HepG2 (cell line): ENCODE results near the gene GMPPA. TPM values are rescaled to one million over a fixed set of nuclear protein-coding genes. Genes with fewer than 3 reads are reported as not detected.

Experiments used
- FOXO1 ChIP-seq: sonication (generic); formaldehyde crosslinking; IDR thresholded peaks from 2 replicates; pipeline ENCODE4 v1.4.0; 2020; ENCODE audit warnings: missing genetic modification reagents
- GTF3A ChIP-seq: sonication (generic); formaldehyde crosslinking; conservative IDR thresholded peaks from 2 replicates; pipeline ENCODE4 v1.4.0; 2020; ENCODE audit warnings: mild to moderate bottlenecking, missing genetic modification reagents
- HMGA1 ChIP-seq: sonication (generic); formaldehyde crosslinking; conservative IDR thresholded peaks from 2 replicates; pipeline ENCODE4 v1.4.0; 2020; ENCODE audit warnings: missing genetic modification reagents
- HNF1B ChIP-seq: sonication (generic); formaldehyde crosslinking; IDR thresholded peaks from 2 replicates; pipeline ENCODE4 v1.5.1; 2020; ENCODE audit warnings: mild to moderate bottlenecking, moderate library complexity, missing genetic modification reagents
- HOMEZ ChIP-seq: IDR thresholded peaks from 2 replicates; pipeline ENCODE4 v1.6.1; 2016; ENCODE audit warnings: low read depth
- REL ChIP-seq: sonication (generic); formaldehyde crosslinking; conservative IDR thresholded peaks from 2 replicates; pipeline ENCODE4 v1.8.0; 2022; ENCODE audit warnings: mild to moderate bottlenecking, missing genetic modification reagents, moderate library complexity
- TARDBP ChIP-seq: sonication (generic); formaldehyde crosslinking; IDR thresholded peaks from 2 replicates; pipeline ENCODE4 v1.8.0; 2022; ENCODE audit warnings: mild to moderate bottlenecking, missing genetic modification reagents
- TRIM24 ChIP-seq: sonication (generic); formaldehyde crosslinking; IDR thresholded peaks from 2 replicates; pipeline ENCODE4 v1.8.0; 2022; ENCODE audit warnings: mild to moderate bottlenecking, missing genetic modification reagents
- ZC3H13 ChIP-seq: sonication (generic); formaldehyde crosslinking; IDR thresholded peaks from 2 replicates; pipeline ENCODE4 v1.8.1; 2023; ENCODE audit warnings: mild to moderate bottlenecking, missing genetic modification reagents, moderate library complexity
- ZNF329 ChIP-seq: sonication (generic); formaldehyde crosslinking; IDR thresholded peaks from 2 replicates; pipeline ENCODE4 v1.9.0; 2021; ENCODE audit warnings: low read depth, mild to moderate bottlenecking, missing genetic modification reagents
- ZNF33A ChIP-seq: sonication (generic); formaldehyde crosslinking; IDR thresholded peaks from 2 replicates; pipeline ENCODE4 v1.5.1; 2020; ENCODE audit warnings: missing genetic modification reagents, mild to moderate bottlenecking, moderate library complexity, borderline replicate concordance
- ZNF367 ChIP-seq: sonication (generic); formaldehyde crosslinking; IDR thresholded peaks from 2 replicates; pipeline ENCODE4 v1.4.0; 2020; ENCODE audit warnings: missing genetic modification reagents, borderline replicate concordance
- ZNF431 ChIP-seq: sonication (generic); formaldehyde crosslinking; IDR thresholded peaks from 2 replicates; pipeline ENCODE4 v1.9.0; 2022; ENCODE audit warnings: missing genetic modification reagents, low read depth, mild to moderate bottlenecking, borderline replicate concordance
- ZNF563 ChIP-seq: sonication (generic); formaldehyde crosslinking; IDR thresholded peaks from 2 replicates; pipeline ENCODE4 v1.8.0; 2022; ENCODE audit warnings: mild to moderate bottlenecking, moderate library complexity, missing genetic modification reagents
- ZNF629 ChIP-seq: sonication (generic); formaldehyde crosslinking; conservative IDR thresholded peaks from 2 replicates; pipeline ENCODE4 v1.5.0; 2020; ENCODE audit warnings: missing genetic modification reagents
- ZSCAN9 ChIP-seq: IDR thresholded peaks from 2 replicates; pipeline ENCODE4 v1.6.1; 2016; ENCODE audit warnings: borderline replicate concordance
- polyA plus RNA-seq, 8 experiments: library from polyadenylated mRNA; depleted of rRNA in 3 of 8; stranded (reverse) in 7 of 8; unstranded in 1 of 8; fragments of >200 nt; fragmentation: Illumina TruSeq in 4 of 8; extraction: Trizol in 4 of 8; gene quantifications; 2 replicates each; pipeline versions ENCODE4 v1.2.1 to v1.2.3, GENCODE V29; 2011 to 2016; ENCODE audit warnings: low read depth in 4 of 8, missing spikeins in 1 of 8, mixed read lengths in 1 of 8; ENCODE audit not compliant: insufficient read depth in 1 of 8
- total RNA-seq, 5 experiments: library from RNA; depleted of rRNA; stranded (reverse); fragments of >200 nt; fragmentation: Illumina TruSeq; extraction: Trizol; gene quantifications; 2 replicates each; pipeline ENCODE4 v1.2.3, GENCODE V29; 2016; ENCODE audit warnings: low read depth in 1 of 5
- TF ChIP-seq, protein P1 (sequence below): sonication (generic); formaldehyde crosslinking; IDR thresholded peaks from 2 replicates; pipeline ENCODE4 v1.8.0; 2022; ENCODE audit warnings: mild to moderate bottlenecking, missing genetic modification reagents, moderate library complexity
- TF ChIP-seq, protein P2 (sequence below): IDR thresholded peaks from 2 replicates; pipeline ENCODE4 v1.6.1; 2018; ENCODE audit warnings: missing genetic modification reagents, mild to moderate bottlenecking, missing compliant biosample characterization
- TF ChIP-seq, protein P3 (sequence below): IDR thresholded peaks from 2 replicates; pipeline ENCODE4 v1.6.1; 2016; ENCODE audit warnings: missing biosample characterization, missing genetic modification reagents, low read depth
- TF ChIP-seq, protein P4 (sequence below): sonication (generic); formaldehyde crosslinking; IDR thresholded peaks from 2 replicates; pipeline ENCODE4 v1.4.0; 2020; ENCODE audit warnings: missing genetic modification reagents, low read depth, mild to moderate bottlenecking, borderline replicate concordance

The GMPPA gene
- total and polyA plus RNA-seq, 2 of the 13 experiments (the other 11 are each of a cell fraction or from before 2014, with no cell fraction given): 81.1 to 106 TPM

DNA sequence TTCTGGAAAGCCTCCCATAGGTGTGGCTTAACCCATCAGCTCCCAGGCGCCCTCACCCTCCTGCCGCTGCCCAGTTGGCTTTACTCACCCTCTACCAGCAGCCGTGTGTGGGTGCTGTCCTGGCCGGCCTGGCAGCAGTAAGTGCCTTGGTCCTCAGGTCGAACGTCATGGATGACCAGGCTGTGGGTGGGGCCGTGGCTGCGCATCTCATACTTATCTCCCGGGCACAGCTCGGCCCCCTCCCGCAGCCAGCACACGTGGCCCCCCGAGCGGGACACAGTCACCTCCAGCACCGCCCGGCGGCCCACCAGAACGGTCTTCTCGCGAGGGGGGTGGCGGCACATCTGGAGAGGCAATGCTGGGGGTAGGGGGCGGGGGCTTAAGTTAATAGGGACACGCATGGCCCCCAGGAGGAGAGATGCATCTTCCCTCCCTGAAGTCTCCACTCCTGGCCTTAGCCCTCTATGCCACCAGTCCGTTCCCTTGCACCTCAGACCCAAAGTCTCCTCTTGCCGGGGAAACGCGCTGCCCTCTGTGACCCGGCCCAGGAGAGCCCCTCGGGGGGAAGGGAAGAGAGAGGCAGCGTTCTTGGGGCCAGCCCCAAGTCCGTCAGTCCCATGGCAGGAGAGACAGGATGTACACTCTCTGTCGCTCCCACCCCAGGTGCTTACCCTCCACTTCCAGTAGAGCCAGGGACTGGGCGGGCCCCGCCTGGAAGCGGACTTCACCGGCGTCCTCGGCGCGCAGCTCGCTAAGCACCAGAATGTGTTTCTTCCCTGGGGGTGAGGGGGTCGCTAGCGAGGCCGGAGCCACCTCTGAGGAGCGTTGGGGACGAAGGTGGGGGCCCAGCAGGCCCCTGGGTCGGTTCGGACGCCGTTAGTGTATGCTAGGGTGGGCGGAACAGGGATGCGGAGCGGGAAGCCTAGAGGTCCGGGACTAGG is 53.0 kb downstream of the GMPPA start (continued):
- TF ChIP-seq HOMEZ (CRISPR knock-in tag): no peak
- TF ChIP-seq TARDBP (CRISPR knock-in tag): 0 out of 2 replicates have a peak, but pooled peaks have one; percentile 47
- TF ChIP-seq, protein P1, sequence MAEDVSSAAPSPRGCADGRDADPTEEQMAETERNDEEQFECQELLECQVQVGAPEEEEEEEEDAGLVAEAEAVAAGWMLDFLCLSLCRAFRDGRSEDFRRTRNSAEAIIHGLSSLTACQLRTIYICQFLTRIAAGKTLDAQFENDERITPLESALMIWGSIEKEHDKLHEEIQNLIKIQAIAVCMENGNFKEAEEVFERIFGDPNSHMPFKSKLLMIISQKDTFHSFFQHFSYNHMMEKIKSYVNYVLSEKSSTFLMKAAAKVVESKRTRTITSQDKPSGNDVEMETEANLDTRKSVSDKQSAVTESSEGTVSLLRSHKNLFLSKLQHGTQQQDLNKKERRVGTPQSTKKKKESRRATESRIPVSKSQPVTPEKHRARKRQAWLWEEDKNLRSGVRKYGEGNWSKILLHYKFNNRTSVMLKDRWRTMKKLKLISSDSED (CRISPR knock-in tag): no peak
- TF ChIP-seq ZNF629 (CRISPR knock-in tag): no peak
- TF ChIP-seq HMGA1 (CRISPR knock-in tag): no peak
- TF ChIP-seq ZNF563 (CRISPR knock-in tag): no peak
- TF ChIP-seq ZNF329 (CRISPR knock-in tag): no peak
- no peak for TF ChIP-seq FOXO1 (CRISPR knock-in tag)
- TF ChIP-seq, protein P2, sequence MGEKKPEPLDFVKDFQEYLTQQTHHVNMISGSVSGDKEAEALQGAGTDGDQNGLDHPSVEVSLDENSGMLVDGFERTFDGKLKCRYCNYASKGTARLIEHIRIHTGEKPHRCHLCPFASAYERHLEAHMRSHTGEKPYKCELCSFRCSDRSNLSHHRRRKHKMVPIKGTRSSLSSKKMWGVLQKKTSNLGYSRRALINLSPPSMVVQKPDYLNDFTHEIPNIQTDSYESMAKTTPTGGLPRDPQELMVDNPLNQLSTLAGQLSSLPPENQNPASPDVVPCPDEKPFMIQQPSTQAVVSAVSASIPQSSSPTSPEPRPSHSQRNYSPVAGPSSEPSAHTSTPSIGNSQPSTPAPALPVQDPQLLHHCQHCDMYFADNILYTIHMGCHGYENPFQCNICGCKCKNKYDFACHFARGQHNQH (CRISPR knock-in tag): peak; percentile 22
- TF ChIP-seq HNF1B: peak; percentile 83; the same call in 1 of the 2 replicates
- no peak for TF ChIP-seq TRIM24 (CRISPR knock-in tag)
- TF ChIP-seq, protein P3, sequence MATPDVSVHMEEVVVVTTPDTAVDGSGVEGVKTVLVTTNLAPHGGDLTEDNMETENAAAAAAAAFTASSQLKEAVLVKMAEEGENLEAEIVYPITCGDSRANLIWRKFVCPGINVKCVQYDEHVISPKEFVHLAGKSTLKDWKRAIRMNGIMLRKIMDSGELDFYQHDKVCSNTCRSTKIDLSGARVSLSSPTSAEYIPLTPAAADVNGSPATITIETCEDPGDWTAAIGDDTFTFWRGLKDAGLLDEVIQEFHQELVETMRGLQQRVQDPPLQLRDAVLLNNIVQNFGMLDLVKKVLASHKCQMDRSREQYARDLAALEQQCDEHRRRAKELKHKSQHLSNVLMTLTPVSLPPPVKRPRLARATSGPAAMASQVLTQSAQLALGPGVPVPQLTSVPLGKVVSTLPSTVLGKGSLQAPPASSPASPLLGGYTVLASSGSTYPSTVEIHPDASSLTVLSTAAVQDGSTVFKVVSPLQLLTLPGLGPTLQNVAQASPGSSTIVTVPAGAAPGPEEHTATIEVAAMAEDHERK (CRISPR knock-in tag): no peak
- TF ChIP-seq, protein P4, sequence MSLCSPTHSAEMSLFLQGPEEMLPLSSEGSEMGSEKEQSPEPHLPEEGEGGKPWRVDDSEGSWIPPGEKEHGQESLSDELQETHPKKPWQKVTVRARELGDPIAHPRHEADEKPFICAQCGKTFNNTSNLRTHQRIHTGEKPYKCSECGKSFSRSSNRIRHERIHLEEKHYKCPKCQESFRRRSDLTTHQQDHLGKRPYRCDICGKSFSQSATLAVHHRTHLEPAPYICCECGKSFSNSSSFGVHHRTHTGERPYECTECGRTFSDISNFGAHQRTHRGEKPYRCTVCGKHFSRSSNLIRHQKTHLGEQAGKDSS (CRISPR knock-in tag): no peak
- TF ChIP-seq ZNF367: no peak
- TF ChIP-seq ZSCAN9 (CRISPR knock-in tag): no peak
- no peak; the same call in 1 of the 2 replicates for TF ChIP-seq GTF3A (CRISPR knock-in tag)
- no peak for TF ChIP-seq ZNF33A (CRISPR knock-in tag)
- TF ChIP-seq REL (CRISPR knock-in tag): peak; percentile 67
- 0 out of 2 replicates have a peak, but pooled peaks have one; percentile 30 for TF ChIP-seq ZNF431 (CRISPR knock-in tag)
- TF ChIP-seq ZC3H13 (CRISPR knock-in tag): 0 out of 2 replicates have a peak, but pooled peaks have one; percentile 66
